Activated gamma-delta T cell treated with anti-CD3 and anti-CD28 coated beads, Interleukin-2, amount 50 U/mL, for 16 hours (primary cell): ENCODE data around the gene FRS3.

Experiments used
- DNase-seq: peaks from one replicate; pipeline ENCODE4 v3.0.0-alpha.2; 2020; ENCODE audit warnings: low read depth

FRS3 gene

DNA sequence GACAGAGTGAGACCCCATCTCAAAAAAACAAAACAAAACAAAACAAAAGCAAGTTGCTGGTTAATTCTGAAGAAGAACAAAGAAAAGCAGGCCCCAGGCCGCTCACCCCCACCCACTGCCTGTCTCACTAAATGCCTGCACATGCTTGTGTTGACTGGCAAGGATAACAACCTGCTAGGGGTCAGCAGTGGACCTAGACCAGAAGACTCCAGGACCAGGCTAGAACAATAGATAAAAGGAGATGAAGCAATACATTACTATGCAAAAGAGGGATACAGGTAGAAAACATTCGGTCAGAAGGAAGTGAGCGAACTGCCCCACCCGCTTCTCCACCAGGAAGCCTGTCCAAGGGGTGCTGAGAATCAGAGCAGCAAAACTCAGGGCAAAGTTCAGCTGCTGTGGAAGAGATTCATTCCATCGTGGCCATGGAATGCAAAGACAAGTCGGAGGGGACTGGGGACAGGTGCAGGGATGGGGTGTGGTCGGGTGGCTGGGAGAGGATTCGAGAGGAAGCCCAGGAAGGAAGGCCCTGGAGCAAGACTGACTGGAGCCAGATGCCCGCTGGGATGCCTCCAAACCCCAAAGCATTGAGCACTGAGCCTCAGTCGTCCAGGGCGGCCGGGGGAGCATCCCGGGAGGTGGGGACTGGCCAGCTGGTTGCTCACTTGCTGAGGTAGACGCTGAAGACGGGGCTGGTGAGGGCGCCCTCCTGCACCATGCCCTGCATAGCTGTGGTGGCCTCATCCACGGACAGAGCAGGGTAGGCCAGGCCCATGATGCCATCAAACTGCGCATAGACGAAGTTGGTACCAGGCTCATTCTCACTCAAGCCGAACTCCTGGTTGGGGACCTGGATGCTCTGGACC, 37.8 kb downstream of the FRS3 start:
- DNase-seq = no peak

DNA sequence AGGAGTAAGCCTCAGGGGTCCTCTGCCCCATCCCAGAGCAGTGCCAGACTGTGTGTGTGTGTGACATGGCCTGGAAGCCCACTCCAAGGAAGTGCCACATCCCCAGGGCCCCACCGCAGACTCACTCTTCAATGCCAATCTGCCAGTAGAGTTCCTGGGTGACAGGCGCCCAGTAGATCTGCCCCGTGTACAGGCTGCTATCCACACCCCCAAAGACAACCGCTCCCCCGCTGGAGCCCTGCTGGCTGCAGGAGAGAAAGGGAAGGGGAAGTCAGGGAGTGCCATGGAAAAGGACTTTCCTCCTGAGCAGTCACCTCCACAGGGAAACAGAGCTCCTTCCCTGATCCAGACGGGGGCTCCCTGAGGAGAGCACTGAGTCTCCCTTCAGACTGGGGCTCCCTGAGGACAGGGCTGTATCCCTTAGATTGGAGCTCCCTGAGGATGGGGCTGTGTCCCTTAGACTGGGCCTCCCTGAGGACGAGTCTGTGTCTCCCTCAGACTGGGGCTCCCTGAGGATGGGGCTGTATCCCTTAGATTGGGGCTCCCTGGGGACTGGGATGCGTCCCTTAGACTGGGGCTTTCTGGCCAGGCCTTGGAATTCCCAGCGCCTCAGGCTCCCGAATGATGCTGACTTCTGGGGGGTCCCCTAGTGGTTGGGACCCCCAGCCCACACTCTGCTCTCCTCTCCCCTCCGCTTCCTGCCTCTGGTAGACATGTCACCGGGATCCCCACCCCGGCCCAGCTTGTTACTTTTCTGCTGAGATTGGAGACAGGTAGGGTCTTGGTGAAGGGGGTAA, 39.1 kb downstream of the FRS3 start:
- no peak for DNase-seq

DNA sequence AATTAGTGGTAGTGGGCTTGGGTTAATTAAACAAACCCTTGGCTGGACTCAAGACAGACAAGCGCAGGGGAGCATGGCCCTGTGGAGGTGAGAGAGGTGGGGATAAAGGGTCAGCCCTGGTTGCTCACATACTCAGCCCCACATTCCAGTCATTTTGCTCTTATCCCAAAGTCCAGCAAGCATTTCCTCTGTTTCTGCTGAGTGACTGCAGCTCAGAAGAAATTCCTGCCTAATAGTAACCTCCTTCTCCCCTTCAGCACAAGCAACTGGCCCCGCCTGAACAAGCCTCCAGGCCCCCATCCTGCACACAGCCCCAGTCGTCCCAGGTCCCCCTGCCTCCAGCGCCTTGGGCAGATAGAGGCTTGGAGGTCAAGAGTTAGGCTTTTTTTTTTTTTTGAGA, 40.7 kb downstream of the FRS3 start:
- no peak for DNase-seq

DNA sequence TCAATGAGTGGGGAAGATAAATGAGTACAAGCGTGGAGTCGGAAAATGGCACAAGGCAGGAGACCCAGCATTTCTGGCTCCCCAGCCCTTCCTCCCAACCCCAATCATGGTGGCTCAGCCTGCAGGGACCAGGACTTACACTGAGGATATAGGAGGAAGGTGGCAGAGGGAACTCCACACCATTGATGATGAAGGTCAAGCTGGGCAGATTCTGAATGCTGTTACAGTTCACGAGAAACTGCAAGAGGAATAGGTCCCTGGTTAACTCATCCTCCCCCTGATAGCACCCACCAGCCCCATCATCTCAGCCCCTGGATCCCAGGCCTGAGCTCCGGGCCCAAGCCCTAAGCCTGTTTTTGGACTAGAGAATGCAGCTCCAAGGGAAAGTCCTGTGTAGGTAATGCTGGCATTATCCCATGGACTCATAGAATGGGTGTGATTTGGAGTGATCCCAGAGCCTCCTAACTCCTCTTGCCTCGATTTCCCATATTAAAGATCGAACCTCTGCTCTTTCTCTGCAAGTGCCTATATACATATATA, 42.0 kb downstream of the FRS3 start:
- DNase-seq = no peak

DNA sequence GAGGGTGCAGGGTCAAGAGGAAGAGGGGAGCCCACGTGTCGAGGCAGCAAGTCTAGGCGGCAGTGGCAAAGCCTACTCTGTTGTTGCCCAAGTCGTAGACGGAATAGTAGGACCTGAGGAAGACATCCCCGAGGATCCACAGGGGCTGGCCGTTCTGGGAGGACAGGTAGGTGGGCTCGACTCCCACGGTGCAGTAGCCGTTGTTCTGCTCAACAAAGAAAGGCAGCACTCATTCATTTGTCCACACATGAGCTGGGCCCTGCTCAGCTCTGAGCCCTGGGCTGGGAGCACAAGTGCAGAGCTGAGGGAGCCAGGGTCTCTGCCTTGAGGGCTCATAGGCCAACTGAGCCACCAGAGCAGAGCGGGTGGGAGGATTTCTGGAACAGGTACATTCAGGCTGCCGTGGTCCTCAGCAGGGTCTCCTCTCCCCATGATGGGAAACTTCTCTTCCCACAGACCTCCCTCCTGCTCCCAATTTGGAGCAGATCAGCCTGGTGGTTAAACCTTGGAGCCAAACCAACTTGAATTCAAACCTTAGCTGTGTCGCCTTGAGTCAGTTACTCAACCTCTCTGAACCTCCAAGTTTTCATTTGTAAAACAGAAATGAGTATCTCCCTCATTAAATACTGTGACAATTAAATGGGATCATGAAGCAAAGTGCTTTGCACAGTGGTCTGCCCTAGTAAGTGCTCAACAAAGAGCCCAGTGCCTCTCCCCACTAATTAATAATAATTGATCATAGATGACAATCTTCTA, 42.7 kb downstream of the FRS3 start:
- DNase-seq = no peak

DNA sequence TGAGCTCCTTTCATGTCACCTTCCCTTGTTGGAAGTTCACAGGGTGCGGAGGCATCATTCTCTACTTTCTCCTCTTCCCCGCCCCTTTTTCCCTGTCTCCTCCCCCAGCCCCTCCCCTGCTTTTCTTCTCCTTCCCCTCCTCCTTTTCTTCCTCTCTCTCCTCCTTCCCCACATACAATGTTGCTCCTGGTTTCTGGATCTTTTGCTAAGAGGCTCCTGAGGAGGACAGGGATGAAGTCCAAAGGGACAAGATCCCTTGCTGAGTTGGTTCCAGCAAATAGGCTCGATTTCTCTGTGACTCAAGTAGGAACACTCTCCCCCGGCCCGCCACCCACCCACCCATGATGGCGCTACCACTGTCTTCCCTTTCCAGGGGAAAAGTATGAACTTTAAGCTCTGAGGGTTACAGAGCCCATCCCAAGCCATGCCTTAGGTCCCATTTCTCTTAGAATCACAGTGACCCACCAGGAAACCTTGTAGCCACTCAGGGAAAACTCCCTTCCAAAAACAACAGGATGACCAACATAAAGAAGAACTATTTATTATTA, 43.4 kb downstream of the FRS3 start:
- no peak for DNase-seq

DNA sequence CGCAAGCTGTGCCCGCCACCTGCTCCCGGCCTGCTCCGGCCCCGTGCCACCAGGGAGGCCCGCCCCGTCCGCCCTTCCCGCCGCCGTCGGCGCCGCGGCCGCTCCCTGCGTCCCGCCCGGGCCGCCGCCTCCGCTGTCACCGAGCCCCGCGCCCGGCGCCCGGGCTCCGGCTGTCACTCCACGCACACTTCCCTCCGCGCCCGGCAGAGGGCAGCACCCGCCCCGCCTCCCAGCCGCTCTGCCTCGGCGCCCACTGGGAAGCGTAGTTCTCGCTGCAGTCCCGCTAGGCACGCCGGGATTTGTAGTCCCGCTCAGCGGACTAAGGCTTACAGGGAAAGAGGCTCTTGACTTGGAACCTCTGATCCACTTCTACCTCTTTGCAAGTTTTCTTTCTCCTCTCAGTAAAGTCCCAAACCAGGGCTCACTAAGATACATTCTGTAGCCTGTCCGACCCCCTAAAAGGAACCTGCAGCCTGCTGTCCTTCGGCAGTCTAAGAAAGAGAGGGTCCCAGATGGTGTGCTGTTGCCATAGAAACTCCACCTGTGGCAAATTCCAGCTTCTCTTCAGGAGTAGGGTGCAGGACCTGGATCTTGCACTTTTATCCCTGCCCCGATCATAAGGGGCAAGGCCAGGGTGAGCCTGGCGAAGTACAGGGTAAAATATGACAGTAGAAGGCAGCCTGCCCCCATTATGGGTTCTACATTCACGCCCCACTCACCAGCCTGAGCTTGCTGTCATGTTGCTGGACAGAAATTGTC, 44.1 kb downstream of the FRS3 start, which contains the start of gene TFEB:
Gene TFEB, minus strand, starts transcription at position 182 of the 759 bp plus-strand sequence. CDS start 44,395 bp downstream, outside the sequence.
- peak; percentile 88 for DNase-seq

DNA sequence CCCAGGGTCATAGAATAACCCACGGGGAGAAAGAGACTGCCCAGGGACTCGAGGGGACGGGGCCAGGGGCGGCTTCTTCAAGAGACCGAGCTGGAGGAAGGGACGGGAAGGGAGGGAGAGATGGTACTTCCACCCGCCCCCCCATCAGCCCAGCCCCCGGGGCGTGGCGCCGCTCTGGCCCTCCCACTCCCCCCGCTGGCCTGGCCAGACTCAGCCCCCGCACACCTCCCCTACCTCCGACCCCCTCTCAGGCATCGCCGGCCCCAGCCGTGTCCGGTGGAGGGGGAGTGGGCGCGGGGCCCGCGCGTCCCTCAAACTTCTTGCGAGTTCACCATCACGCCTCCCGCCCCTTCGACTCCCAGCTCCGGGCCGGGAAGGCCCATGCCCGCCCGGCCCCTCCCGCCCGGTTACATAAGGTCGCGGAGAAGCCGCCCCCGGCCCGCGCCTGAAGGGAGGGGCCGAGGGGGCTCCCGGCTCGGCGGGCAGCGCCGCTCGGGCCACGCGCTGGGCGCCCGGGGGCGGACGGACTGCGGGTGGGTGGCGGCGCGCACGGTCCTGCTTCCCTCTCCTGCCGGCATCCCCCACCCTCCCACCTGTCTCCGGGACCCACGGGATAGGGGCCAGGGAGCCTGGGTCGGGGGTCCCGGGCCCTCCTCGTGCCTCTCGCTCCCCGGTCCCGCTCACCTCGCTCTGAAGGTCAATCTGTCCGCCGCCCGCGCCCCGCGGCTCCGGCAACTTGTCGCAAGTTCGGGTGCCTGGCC, 44.9 kb downstream of the FRS3 start:
- peak; percentile 48 for DNase-seq

DNA sequence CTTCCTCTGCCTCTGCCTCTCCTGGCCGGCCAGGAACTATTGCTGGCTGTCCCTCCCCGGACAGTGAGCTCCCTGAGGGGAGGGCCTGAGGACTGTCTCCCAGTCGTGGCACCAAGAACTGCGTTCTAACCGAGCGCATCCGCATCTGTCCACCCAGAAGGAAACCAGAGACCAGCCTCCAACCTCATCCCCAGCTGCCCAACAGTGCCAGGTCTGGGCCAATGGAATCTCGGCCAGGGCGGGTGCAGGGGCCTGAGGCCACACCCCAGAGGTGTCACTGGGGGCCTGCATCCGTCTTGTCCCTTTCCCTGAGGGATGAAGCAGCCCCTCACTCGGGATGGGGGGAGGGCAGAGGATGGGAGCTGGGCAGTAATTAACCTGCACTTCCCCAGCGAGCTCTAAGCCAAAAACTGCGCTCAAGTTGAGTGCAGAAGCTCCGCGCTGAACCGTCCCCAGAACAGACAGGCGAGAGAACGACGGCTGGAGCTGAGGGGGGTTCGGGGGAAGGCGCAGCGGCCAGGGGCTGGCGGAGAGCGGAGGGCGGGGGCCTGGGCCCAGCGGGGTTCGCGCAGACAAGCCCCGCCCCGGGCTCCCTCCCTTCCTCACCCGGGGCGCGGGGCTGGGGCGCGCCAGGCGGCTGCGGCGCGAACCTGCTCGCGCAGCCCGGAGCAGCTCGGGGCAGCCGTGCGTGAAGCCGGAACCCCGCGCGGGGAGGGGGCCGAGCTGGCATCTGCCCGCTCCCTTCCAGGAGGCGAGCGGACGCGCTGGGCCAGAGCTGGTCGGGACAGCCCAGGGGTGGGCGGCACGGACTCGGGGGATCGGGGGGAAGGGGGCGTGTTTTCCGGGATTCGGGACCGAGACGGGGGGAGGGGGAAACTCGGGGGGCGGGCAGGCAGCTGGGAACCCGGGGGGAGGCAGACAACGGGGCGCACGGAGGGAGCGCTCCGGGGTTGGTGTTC, 45.7 kb downstream of the FRS3 start:
- peak; percentile 40 for DNase-seq

DNA sequence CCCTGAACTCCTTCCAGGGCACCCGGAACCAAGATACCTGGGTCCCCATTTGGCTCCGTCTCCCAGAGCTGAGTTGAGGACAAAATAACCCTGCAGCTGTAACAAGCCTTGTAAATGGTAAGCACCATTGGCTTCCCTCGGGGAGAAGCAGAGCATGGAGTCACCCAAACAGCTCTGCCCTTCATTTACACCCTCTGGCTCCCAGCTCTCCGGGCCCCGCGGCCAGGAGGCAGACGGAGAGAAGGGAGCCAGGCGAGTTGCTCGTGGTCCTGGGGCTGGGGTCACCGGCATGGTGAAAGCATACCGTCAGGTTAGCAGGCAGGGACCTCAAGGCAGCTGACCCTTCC, 46.4 kb downstream of the FRS3 start:
- no peak for DNase-seq

DNA sequence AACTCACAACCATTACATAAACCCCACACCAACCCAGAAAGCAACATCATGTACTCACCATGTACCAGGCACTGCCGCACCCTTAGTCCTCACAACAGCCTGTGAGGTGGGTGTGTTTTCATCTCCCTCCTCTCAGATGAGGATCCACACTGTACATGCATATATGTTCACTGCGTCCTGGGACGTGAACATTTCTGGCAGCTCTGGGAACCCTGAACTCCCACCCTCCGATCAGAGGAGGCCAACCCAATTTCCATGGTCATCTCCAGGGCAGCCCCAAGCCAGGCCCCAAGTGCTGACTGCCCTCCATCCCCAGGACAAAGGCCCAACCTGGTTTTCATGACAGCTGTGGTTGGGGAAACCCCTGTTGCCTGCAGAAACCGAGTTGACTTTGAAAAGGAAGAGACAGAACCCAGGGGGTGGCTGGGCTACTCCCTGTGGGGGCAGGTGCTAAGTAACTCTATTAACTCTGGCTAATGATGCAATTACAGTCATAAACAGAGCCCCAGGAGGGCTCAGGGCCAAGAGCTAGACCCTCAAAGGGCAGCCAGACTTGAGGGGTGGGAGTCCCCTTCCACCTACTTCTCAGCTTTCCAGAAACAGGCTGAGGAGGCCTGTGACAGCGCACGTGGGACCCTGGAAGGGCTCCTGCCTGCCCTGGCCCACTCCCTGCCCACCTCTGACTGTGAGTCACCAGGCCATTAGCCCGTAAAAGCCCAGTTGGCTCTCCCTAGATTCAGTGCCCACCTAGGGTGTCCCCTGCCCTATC, 46.9 kb downstream of the FRS3 start:
- DNase-seq = peak; percentile 56

DNA sequence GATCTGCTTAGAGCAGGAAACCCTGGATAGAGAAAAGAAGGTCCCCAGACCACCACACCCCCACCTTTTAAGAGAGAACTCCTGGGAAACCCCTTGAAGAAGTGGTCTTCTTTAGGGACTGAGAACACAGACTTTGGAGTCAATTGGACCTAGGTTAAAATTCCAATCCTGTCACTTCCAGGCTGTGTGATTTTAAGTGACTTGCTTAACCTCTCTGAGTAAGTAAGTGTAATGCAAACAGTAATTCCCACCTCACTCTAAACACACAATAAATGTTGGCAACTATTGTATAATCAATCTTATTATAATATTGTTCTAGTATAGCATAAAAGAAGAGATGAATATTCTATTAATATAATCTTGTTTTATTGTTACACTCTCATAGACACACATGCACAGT, 47.6 kb downstream of the FRS3 start:
- no peak for DNase-seq

DNA sequence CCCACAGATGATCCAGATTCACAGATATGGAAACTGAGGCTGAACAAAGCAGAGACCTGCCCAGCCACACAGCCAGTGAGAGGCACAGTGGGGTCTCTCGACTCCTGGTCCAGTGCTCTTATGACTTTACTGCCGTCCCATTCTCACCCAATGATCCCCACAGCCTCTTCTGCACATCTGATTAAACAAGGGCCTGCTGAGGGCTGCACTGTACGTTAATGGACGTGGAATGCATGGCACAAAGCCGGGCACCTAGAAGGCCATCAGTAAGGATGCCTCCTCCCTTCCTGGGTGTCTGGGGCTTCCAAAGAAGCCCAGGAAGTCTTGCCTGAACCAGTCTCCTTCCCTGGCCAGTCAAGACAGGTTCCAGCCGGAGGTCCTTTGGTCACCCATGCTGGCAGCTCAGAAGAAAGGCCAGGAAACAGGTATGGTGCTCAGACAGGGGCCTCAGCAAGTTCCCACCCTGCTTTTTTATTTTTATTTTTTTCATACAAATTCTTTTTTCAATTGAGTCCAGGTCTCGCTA, 48.1 kb downstream of the FRS3 start:
- DNase-seq = no peak

DNA sequence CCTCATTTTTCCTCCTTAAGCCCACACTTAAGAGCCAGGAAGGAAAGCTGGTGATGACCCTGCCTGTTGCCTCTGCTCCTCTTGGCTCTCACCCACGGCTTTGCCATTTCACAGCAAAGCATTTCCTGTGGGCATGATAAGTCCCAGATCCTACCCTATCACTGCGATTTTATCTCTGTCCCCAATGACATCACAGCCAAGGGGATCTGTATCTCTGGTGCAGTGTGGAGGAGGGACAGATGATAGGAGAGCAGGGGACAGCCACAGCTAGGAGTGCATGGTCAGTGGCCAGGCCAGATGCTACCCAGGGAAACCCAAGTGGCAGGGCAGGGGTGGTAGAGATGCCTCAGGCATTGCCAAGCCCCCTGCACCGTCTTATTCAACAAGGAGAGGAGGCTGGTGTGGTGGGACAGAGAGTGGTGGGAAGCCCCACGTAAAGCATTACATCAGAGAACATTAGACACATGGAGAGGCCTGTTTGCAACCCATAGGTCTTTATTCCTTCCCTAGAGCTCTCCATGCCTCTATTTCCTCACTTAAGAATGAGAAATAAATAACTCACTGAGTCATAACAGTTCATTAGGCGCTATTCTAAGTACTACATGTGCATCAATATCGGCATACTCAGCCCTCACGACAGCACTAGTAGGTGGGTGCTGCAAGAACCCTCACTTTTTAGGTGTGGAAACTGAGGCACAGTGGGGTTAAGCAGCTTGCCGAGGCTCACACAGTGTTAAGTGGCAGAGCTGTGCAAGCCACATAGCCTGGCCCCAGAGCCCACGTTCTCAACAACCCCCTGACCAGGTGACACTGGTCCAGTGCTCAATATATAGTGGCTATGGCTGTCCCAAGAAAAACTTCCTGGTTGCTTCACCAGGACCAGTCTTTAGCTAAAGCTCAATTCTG, 48.9 kb downstream of the FRS3 start:
- DNase-seq = no peak

DNA sequence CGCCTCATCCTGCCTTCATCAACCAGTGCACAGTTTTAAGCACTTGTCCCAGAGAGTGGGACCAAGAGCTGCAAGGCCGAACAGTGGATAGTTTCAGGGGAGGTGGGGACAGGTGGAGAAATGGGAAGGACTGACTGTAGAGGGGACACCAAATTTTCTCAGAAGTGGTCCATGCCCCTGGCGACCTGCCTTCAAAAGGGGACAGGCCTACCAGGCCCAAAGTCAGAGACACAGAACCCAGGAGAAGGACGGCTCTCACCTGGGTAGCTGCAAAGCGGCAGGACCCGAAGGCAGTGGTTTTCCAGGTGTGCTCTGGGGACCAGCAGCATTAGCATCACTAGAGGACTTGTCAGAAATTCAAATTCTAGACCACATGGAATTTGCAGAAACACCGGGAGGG, 50.1 kb downstream of the FRS3 start:
- DNase-seq = no peak

DNA sequence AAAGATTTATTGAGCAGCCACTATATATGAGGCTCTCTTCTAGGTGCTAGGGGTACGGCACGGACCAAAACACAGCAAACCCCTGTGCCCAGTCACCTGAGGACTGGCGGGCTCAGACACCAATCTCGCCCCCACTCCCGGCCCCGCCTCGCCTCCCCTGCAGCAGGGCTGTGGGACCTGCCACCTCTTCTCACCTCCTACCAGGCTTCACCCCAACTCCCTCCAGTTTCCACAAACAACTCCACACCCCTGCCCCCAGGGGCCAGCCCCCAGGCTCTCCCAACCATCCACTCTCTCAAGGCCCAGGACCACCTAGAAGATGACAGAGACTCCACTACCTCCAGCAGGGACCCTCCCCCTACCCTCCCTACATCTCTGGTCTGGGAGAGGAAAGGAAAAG, 50.7 kb downstream of the FRS3 start:
- DNase-seq = no peak
